PC-9 (cell line): ENCODE results near the gene SNX5.

ENCODE experiments used
- CTCF ChIP-seq: fragments of 200-600 bp; sonication (generic); conservative IDR thresholded peaks from 2 replicates; pipeline ENCODE4 v1.6.1; 2017; ENCODE audit warnings: mixed run types, antibody characterized with exemption, mild to moderate bottlenecking, moderate library complexity
- EZH2 ChIP-seq: fragments of 200-600 bp; sonication (generic); IDR thresholded peaks from 2 replicates; pipeline ENCODE4 v1.8.0; 2017; ENCODE audit warnings: antibody characterized with exemption, low read depth

GRCh38 chr20:17938871-17939619 lies 29.5 kb downstream of the SNX5 start:
- peak; percentile 82 for TF ChIP-seq CTCF
- TF ChIP-seq EZH2 = no peak
